Measurements from ENCODE around the gene VARS2. TPM values are rescaled to one million over a fixed set of nuclear protein-coding genes. Genes with fewer than 3 reads are reported as not detected.

VARS2 gene
- total RNA-seq, 1 experiment from 2014 or later, result 68.2 TPM

DNA sequence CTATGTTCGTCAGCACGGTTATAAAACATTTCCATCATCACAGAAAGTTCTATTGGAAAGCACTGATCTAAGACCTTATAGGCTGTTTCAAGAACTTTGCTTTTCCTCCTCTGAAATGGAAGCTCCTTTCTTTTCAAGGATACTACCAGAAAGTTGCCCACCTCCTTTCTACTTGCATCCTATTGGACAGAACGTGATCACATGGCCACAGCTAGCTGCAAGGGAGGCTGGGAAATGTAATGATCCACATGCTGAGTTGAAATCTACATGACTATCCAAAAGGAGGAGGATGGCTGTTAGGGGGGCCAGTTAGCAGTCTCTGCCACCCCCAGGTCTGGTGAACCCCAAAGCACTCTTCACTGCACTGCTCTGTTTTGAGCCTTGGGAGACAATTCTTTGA, 14.6 kb downstream of the VARS2 start:
- no peaks in the 10 kb centered on the region; the same call in 1 of the 2 replicates for H3K27me3 Mint-ChIP-seq (ENCODE audit: low read depth)
- no peak overlapping the region for H3K56ac ChIP-seq (ENCODE audit: insufficient read length, low read depth, low read length)
- H3K4ac ChIP-seq (ENCODE audit: low read depth, low read length), result no peak overlapping the region
- no peak overlapping the region for H2BK5ac ChIP-seq (ENCODE audit: insufficient read length, low read length)
- TF ChIP-seq, protein P1, sequence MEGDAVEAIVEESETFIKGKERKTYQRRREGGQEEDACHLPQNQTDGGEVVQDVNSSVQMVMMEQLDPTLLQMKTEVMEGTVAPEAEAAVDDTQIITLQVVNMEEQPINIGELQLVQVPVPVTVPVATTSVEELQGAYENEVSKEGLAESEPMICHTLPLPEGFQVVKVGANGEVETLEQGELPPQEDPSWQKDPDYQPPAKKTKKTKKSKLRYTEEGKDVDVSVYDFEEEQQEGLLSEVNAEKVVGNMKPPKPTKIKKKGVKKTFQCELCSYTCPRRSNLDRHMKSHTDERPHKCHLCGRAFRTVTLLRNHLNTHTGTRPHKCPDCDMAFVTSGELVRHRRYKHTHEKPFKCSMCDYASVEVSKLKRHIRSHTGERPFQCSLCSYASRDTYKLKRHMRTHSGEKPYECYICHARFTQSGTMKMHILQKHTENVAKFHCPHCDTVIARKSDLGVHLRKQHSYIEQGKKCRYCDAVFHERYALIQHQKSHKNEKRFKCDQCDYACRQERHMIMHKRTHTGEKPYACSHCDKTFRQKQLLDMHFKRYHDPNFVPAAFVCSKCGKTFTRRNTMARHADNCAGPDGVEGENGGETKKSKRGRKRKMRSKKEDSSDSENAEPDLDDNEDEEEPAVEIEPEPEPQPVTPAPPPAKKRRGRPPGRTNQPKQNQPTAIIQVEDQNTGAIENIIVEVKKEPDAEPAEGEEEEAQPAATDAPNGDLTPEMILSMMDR (conservative IDR thresholded peaks at IDR 0.05), result no peak
- H2AFZ ChIP-seq (ENCODE audit: low read length), result no peak overlapping the region
- H4K91ac ChIP-seq (ENCODE audit: insufficient read length, low read depth, low read length), result no peak overlapping the region
- H2AK5ac ChIP-seq (ENCODE audit: insufficient read length, low read length), result no peak overlapping the region
- no peak overlapping the region for H2BK12ac ChIP-seq (ENCODE audit: insufficient read length, low read depth, low read length)
- no peak overlapping the region for H3K9ac ChIP-seq (ENCODE audit: extremely low read depth, insufficient read length, low read length)
- H3K27ac ChIP-seq (ENCODE audit: insufficient read length, low read depth, low read length), result no peak overlapping the region
- no peak overlapping the region for H3K4me3 Mint-ChIP-seq
- no peaks in the 10 kb centered on the region for H3K79me1 ChIP-seq (ENCODE audit: insufficient read depth, low read depth, low read length, poor library complexity, severe bottlenecking)
- no peak overlapping the region for H3K18ac ChIP-seq (ENCODE audit: insufficient read length, low read depth, low read length)
- no peaks in the 10 kb centered on the region for H4K20me1 ChIP-seq (ENCODE audit: control insufficient read depth, insufficient read depth, insufficient read length)
- H2BK15ac ChIP-seq (ENCODE audit: low read depth, low read length), result no peak overlapping the region
- H3K36me3 Mint-ChIP-seq (ENCODE audit: insufficient read depth in 1 of 3, low read depth in 3 of 3), result peaks cover 27 to 50% (median 42%) of the 10 kb centered on the region in 3 experiments
- H3K23ac ChIP-seq (ENCODE audit: insufficient read length, low read depth, low read length), result no peak overlapping the region
- no peaks in the 10 kb centered on the region; the same call in 1 of the 2 replicates for H3K27me3 ChIP-seq (ENCODE audit: insufficient read depth, low read length)
- H4K5ac ChIP-seq (ENCODE audit: insufficient read length, low read depth, low read length), result no peak overlapping the region
- no peak overlapping the region for H3K27ac Mint-ChIP-seq
- H3K79me2 ChIP-seq (ENCODE audit: insufficient read depth, low read length), result no peaks in the 10 kb centered on the region
- DNase-seq, result no peak
- H3K4me1 ChIP-seq (ENCODE audit: insufficient read depth, low read length), result peaks cover 2% of the 10 kb centered on the region; the same call in 1 of the 2 replicates
- no peak overlapping the region for H4K8ac ChIP-seq (replicated peaks; ENCODE audit: insufficient read length, low read depth, low read length)
- no peak overlapping the region for H3K14ac ChIP-seq (ENCODE audit: insufficient read depth, low read length)
- no peak overlapping the region for H2BK20ac ChIP-seq (ENCODE audit: low read depth, low read length, poor library complexity, severe bottlenecking)
- peaks cover 13 to 14% of the 10 kb centered on the region in 2 experiments; a peak in 4 of 5 replicates for H3K9me3 Mint-ChIP-seq
- no peaks in the 10 kb centered on the region for H3K23me2 ChIP-seq (ENCODE audit: insufficient read length, low read depth, low read length, poor library complexity, severe bottlenecking)
- no peak overlapping the region for H2BK120ac ChIP-seq (ENCODE audit: low read depth, low read length, poor library complexity, severe bottlenecking)
- no peak overlapping the region for H3T11ph ChIP-seq (ENCODE audit: low read length)
- peaks cover 2 to 11% of the 10 kb centered on the region in 2 experiments; a peak in 2 of 4 replicates for H3K4me1 Mint-ChIP-seq
- WGBS (ENCODE audit: extremely low coverage, insufficient read length, low lambda C conversion rate), result no CpG with 5 or more reads among the region's 3 CpGs
- H3K4me2 ChIP-seq (ENCODE audit: insufficient read depth, insufficient read length, low read length), result no peak overlapping the region
- H3K9me3 ChIP-seq (ENCODE audit: control insufficient read depth, low read depth, low read length), result no peaks in the 10 kb centered on the region
